ENCODE data around the gene SEPTIN5. TPM values are rescaled to one million over a fixed set of nuclear protein-coding genes. Genes with fewer than 3 reads are reported as not detected.

Gene SEPTIN5
- total and polyA plus RNA-seq, 9 of the 15 experiments (the other 6 are each of a cell fraction or from before 2014, with no cell fraction given): 0.03 to 195 (median 119) TPM

GRCh38 chr22:19730655-19731360 is 16.5 kb downstream of the SEPTIN5 start (continued):
- TF ChIP-seq ELK1 (CRISPR knock-in tag; IDR thresholded peaks at IDR 0.05): no peak
- peak; percentile 80 for TF ChIP-seq TBP (optimal IDR thresholded peaks at IDR 0.05; ENCODE audit: low read depth, low read length)
- TF ChIP-seq HNRNPLL (IDR thresholded peaks at IDR 0.05; ENCODE audit: low read depth, low read length, poor library complexity, severe bottlenecking): peak; percentile 70
- no peak for TF ChIP-seq ZNF311 (CRISPR knock-in tag; IDR thresholded peaks at IDR 0.05)
- no peak for TF ChIP-seq NFRKB (IDR thresholded peaks at IDR 0.05; ENCODE audit: low read depth)
- peak; percentile 77; the same call in 1 of the 2 replicates for TF ChIP-seq TSHZ1 (CRISPR knock-in tag; IDR thresholded peaks at IDR 0.05)
- peak; percentile 93 for TF ChIP-seq ZBTB9 (CRISPR knock-in tag; IDR thresholded peaks at IDR 0.05)
- TF ChIP-seq, protein P1, sequence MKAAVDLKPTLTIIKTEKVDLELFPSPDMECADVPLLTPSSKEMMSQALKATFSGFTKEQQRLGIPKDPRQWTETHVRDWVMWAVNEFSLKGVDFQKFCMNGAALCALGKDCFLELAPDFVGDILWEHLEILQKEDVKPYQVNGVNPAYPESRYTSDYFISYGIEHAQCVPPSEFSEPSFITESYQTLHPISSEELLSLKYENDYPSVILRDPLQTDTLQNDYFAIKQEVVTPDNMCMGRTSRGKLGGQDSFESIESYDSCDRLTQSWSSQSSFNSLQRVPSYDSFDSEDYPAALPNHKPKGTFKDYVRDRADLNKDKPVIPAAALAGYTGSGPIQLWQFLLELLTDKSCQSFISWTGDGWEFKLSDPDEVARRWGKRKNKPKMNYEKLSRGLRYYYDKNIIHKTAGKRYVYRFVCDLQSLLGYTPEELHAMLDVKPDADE (conservative IDR thresholded peaks at IDR 0.05; ENCODE audit: control insufficient read depth, low read depth, low read length): peak; percentile 59; the same call in 1 of the 2 replicates
- TF ChIP-seq SRSF7 (optimal IDR thresholded peaks at IDR 0.05; ENCODE audit: low read depth, low read length): no peak
- TF ChIP-seq CREM (IDR thresholded peaks at IDR 0.05; ENCODE audit: low read depth): no peak
- no peak for TF ChIP-seq ZFP36 (IDR thresholded peaks at IDR 0.05; ENCODE audit: low read depth, low read length, partially characterized antibody)
- no peak for TF ChIP-seq ZNF197 (CRISPR knock-in tag; IDR thresholded peaks at IDR 0.05; ENCODE audit: low read depth)
- TF ChIP-seq SMARCA4 (IDR thresholded peaks at IDR 0.05): no peak
- TF ChIP-seq, protein P2, sequence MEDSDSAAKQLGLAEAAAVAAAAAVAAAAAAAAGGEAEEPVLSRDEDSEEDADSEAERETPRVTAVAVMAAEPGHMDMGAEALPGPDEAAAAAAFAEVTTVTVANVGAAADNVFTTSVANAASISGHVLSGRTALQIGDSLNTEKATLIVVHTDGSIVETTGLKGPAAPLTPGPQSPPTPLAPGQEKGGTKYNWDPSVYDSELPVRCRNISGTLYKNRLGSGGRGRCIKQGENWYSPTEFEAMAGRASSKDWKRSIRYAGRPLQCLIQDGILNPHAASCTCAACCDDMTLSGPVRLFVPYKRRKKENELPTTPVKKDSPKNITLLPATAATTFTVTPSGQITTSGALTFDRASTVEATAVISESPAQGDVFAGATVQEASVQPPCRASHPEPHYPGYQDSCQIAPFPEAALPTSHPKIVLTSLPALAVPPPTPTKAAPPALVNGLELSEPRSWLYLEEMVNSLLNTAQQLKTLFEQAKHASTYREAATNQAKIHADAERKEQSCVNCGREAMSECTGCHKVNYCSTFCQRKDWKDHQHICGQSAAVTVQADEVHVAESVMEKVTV (CRISPR knock-in tag; IDR thresholded peaks at IDR 0.05): peak; percentile 100
- TF ChIP-seq ZC3H11A (IDR thresholded peaks at IDR 0.05; ENCODE audit: low read depth, low read length): no peak; the same call in 1 of the 2 replicates
- peak; percentile 99 for TF ChIP-seq SAP30 (IDR thresholded peaks at IDR 0.05; ENCODE audit: borderline replicate concordance, insufficient read depth, low read depth, low read length, poor library complexity, severe bottlenecking)
- TF ChIP-seq KLF10 (CRISPR knock-in tag; IDR thresholded peaks at IDR 0.05): no peak
- 0 out of 2 replicates have a peak, but pooled peaks have one; percentile 9 for TF ChIP-seq JUNB (CRISPR knock-in tag; conservative IDR thresholded peaks at IDR 0.05)
